GM06990 (cell line): ENCODE measurements around the gene NUP50.

ENCODE experiments used
- DNase-seq: peaks from one replicate; pipeline ENCODE4 v3.0.0-alpha.2; 2011; ENCODE audit not compliant: insufficient read length; ENCODE audit errors: extremely low read depth
- H3K27me3 ChIP-seq: replicated peaks from 2 replicates; pipeline ENCODE4 v1.6.0; 2011; ENCODE audit warnings: low read length; ENCODE audit not compliant: control insufficient read depth, insufficient read depth
- H3K36me3 ChIP-seq: 2 replicates; pipeline ENCODE4 v1.5.1; 2011; ENCODE audit warnings: low read length; ENCODE audit not compliant: control insufficient read depth, insufficient read depth
- H3K4me3 ChIP-seq: replicated peaks from 2 replicates; pipeline ENCODE4 v1.5.1; 2011; ENCODE audit warnings: low read depth, mild to moderate bottlenecking, control low read depth, low read length
- CTCF ChIP-seq: IDR thresholded peaks from 2 replicates; pipeline ENCODE4 v1.5.1; 2011; ENCODE audit warnings: low read length, control low read depth, mild to moderate bottlenecking, inconsistent platforms; ENCODE audit not compliant: insufficient read depth, poor library complexity, severe bottlenecking

The NUP50 gene

GRCh38 chr22:45127866-45128265 is 35.9 kb upstream of the NUP50 start:
- H3K36me3 ChIP-seq, result no peaks in the 10 kb centered on the region
- no peak overlapping the region for H3K4me3 ChIP-seq
- no peaks in the 10 kb centered on the region for H3K27me3 ChIP-seq
- no peak for DNase-seq
- no peak for TF ChIP-seq CTCF

- no peak for TF ChIP-seq CTCF
- Histone ChIP-seq H3K36me3 (peaks cover 7% of the 10 kb centered on the region), H3K4me3 (no peak overlapping the region), H3K27me3 (no peaks in the 10 kb centered on the region)
- no peak for DNase-seq
Measured at GRCh38 chr22:45129703-45130524, 33.8 kb upstream of the NUP50 start.

- Histone ChIP-seq H3K36me3 (peaks cover 7% of the 10 kb centered on the region), H3K4me3 (no peak overlapping the region), H3K27me3 (no peaks in the 10 kb centered on the region)
- no peak for TF ChIP-seq CTCF
- no peak for DNase-seq
Measured at GRCh38 chr22:45130891-45131290, 32.8 kb upstream of the NUP50 start.

- Histone ChIP-seq H3K4me3 (no peak overlapping the region), H3K27me3 (no peaks in the 10 kb centered on the region), H3K36me3 (peaks cover 7% of the 10 kb centered on the region)
- DNase-seq, result no peak
- TF ChIP-seq CTCF, result no peak
Measured at GRCh38 chr22:45131749-45132148, 32.0 kb upstream of the NUP50 start.

GRCh38 chr22:45134313-45134712 is 29.4 kb upstream of the NUP50 start:
- TF ChIP-seq CTCF, result no peak
- Histone ChIP-seq H3K27me3 (no peaks in the 10 kb centered on the region), H3K36me3 (peaks cover 7% of the 10 kb centered on the region), H3K4me3 (no peak overlapping the region)
- DNase-seq, result no peak
